Esophagus squamous epithelium (tissue), 4 donors: Measurements from ENCODE around the gene TAF6L.

Source experiments
- POLR2A ChIP-seq, 4 donors: fragments of 450-650 bp; IDR thresholded peaks; one replicate each; pipeline ENCODE4 v1.6.1; 2017; ENCODE audit warnings: antibody characterized with exemption in 4 of 4, mild to moderate bottlenecking in 4 of 4, moderate library complexity in 3 of 4
- TF ChIP-seq, protein P1 (sequence below), 6 experiments: fragments of 450-650 bp in 4 of 6; fragments of 200-600 bp in 2 of 6; sonication (generic) in 2 of 6; IDR thresholded peaks; one replicate each; pipeline ENCODE4 v1.5.1; 2016 to 2019; ENCODE audit warnings: antibody characterized with exemption in 6 of 6, mild to moderate bottlenecking in 4 of 6, moderate library complexity in 4 of 6

DNA sequence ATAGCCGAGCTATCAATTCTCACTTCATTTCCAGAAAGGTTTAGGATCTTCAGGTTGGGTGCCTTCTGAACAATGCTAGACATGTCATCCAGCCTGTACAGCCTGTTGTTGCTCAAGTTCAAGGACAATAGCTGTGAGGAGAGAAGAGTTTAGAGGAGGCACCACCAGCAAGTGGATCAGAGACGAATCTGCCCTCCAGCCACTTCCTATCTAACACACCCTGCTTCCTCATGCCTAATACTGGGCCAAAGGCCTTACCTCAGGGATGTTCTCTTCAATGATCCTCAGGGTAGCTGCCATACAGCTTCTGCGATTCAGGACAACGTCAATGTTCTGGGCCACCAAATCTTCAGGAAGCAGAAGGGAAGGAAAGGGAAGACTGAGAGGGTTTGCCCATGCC, 29.9 kb downstream of the TAF6L start:
- TF ChIP-seq, protein P1, sequence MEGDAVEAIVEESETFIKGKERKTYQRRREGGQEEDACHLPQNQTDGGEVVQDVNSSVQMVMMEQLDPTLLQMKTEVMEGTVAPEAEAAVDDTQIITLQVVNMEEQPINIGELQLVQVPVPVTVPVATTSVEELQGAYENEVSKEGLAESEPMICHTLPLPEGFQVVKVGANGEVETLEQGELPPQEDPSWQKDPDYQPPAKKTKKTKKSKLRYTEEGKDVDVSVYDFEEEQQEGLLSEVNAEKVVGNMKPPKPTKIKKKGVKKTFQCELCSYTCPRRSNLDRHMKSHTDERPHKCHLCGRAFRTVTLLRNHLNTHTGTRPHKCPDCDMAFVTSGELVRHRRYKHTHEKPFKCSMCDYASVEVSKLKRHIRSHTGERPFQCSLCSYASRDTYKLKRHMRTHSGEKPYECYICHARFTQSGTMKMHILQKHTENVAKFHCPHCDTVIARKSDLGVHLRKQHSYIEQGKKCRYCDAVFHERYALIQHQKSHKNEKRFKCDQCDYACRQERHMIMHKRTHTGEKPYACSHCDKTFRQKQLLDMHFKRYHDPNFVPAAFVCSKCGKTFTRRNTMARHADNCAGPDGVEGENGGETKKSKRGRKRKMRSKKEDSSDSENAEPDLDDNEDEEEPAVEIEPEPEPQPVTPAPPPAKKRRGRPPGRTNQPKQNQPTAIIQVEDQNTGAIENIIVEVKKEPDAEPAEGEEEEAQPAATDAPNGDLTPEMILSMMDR (IDR thresholded peaks at IDR 0.05), result no peak
- no peak for TF ChIP-seq POLR2A (IDR thresholded peaks at IDR 0.05)
